NCI-H1092 (cell line): ENCODE results near the gene PLA2G2F.

Experiments
- DNase-seq: peaks from one replicate; lab custom pipeline; 2025; lab: John Stamatoyannopoulos, UW

Gene PLA2G2F

DNA sequence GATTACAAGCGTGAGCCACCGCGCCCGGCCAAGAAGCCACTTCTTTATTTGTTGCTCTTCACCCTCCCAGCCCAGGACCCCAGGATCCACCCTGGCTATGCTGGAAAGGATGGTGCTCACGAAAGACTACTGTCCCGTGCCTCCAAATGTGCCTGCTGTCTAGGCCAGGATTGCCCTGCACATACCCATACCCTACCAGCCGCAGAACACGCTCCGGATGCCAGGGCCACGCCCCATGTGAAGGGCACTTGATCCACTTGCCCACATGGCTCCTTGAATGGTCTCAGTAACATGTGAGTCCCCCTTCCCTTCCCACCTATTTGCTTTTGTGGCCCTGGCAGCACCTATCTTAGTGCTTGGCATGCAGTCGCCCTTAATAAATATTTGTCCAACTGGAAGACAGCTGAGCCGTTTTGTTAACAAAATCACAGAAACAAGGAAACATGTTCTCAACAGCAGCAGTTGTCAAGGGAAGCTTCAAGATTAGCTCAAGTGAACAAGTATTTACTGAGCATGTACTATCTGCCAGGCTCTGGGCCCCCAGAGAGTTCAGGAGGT lies 33.0 kb downstream of the PLA2G2F start:
- no peak for DNase-seq

DNA sequence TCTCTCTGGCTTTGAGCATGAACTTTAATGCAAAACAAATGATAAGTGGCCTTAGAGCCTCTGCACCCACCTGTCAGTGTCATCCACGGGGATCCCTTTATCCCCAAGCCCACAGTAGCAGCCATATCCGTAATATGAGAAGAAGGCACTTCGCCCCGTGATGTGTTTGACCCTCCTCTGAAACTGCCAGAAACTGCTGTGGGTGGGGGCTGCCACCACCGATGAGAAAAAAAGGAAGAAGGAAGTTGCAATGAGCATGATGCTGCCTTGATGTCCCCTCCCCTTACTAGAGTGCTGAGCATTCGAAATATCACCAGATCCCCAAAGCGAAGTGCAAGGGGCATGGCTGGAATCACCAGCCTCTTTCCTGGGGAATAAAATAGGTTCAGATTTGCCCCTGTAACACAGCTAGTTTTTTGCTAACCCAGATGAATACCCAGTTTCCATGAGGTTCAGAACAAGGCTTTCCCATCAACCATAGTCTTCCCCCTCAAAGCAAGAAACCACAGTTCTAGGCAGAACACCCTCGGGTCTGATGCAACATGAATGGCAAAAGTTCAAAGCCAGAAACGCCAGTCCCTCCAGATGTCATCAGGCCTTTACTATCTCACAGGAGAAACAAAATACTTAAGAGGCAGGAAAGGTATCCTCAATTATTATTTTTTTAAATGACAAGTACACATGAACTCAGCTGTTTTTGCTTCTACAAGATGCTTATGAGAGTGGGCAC lies 36.0 kb downstream of the PLA2G2F start:
- no peak for DNase-seq

- no peak for DNase-seq
These were observed 39.7 kb downstream of the PLA2G2F start for GRCh38 chr1:20178634-20179370.

DNA sequence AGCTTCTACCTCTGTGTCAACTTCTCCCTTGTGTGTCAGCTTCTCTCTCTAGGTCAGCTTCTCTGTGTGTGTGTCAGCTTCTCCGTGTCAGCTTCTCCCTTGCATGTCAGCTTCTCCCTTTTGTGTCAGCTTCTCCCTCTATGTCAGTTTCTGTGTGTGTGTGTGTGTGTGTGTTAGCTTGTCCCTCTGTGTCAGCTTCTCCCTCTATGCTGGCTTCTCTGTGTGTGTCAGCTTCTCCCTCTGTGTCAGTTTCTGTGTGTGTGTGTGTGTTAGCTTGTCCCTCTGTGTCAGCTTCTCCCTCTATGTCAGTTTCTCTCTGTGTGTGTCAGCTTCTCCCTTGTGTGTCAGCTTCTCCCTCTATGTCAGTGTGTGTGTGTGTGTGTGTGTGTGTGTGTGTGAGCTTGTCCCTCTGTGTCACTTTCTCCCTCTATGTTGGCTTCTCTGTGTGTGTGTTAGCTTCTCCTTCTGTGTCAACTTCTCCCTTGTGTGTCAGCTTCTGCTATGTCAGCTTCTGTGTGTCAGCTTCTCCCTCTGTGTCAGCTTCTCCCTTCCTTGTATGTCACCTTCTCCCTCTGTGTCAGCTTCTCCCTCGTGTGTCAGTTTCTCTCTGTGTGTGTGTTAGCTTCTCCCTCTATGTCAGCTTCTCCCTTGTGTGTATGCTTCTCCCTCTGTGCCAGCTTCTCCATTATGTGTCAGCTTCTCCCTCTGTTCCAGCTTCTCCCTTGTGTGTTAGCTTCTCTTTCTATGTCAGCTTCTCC lies 40.4 kb downstream of the PLA2G2F start:
- DNase-seq = no peak

GRCh38 chr1:20180129-20180843 lies 41.2 kb downstream of the PLA2G2F start:
- DNase-seq = no peak

GRCh38 chr1:20180844-20181207 lies 41.7 kb downstream of the PLA2G2F start:
- DNase-seq = no peak

- DNase-seq = no peak
These were observed 43.3 kb downstream of the PLA2G2F start for GRCh38 chr1:20182415-20182814.

- DNase-seq = no peak
These were observed 43.9 kb downstream of the PLA2G2F start for GRCh38 chr1:20183035-20183434.

GRCh38 chr1:20183616-20184271 lies 44.6 kb downstream of the PLA2G2F start:
- DNase-seq = no peak

DNA sequence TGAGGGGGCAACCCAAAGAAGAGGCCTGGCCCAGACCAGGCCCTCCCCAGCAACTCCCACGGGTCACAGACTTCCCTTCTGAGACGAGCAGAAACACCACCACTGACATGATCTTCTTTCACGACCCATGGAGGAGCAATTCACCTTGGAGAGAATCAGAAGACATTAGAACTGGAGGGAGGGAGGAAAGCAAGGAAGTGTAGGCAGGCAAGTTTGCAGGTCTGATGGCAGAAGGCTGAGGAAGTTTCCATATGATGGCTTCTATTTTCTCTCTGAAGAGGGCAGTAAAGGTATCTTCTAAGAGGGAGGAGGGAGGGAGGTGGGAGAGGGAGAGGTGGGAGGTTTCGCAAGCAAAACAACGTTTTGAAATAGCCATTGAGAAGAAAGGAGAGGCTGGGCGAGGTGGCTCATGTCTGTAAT lies 45.4 kb downstream of the PLA2G2F start:
- no peak for DNase-seq

DNA sequence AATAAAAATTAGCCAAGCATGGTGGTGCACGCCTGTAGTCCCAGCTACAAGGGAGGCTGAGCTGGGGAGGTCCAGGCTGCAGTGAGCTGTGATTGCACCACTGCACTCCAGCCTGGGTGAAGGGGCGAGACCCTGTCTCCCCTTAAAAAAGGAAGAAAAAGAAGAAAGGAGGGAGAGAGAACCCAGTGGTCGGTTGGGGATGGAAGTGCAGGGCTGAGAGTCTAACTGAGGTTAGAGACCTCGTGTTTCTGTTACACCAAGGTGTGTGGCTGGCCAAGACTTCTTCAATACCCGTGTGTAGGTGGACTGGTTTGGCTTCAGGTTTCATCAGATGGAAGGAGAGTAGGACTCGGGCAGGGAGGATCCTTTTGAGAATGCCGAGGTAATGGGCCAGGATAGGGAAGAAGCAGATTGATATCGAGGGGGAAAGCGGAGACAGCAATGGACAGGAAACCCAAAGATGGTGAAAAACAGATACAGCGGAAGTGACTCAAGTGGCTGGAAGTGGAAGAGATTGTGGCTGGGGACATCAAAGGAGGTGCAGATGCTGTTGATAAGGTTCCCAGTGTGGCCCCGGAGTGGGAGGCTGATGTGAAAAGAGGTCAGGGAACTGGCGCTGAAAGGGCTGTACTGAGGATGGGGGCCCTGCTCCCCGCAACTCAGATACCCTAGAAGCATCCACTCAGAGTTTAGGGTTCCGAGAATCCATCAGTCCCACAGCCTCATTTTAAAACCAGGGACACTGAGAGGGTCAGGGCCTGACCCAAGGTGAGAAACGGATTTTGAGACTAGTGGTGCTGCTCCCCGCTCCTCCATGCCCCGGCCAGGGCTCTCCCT lies 46.1 kb downstream of the PLA2G2F start:
- no peak for DNase-seq

DNA sequence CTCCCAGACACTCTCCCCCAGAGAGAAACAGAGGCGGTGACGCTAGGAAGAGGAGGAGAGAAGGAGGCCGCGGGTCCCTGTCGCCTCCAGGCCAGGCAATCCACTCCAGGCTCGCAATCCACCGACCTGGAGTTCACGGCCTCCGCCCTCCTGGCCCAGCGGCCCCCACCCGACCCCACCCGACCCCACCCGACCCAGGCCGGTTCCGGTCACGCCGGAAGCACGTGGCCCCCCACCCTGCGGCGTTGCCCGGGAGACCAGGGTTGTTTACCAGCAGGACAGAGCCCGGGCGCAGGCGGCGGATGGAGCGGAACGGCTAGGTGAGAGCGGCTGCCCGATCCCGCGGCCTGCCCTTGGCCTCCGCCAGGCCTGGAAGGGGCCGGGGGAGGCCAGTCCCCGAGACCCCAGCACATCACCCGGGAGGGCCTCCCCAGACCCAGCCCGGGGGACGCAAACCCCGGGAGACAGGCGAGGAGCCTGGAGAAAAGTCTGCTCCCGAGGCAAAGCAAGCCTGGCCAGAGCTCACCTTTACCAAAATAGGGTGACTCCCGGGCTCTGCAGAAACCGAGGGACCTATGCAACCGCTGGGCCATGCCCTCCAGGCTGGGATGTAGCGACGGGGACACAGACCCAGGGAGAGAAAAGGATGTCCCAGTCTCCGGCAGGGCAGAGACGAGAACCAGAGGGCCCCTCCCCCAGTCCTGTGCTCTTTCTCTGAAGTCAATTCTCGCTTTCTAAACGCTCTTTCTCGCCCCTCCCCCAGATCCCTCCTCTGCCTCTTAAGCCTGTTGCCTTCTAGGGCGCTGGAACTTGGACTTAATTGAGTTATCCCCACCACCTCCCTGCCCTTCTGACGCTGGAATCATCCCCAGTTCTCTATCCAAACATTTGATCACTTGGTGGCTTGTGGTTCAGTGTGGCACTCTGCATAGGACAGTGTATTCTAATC lies 47.0 kb downstream of the PLA2G2F start, which contains the start of the genes PLA2G2C and UBXN10:
Gene PLA2G2C, minus strand, starts transcription at position 685 of the 949 bp plus-strand sequence. CDS start 9,155 bp downstream, outside the sequence.
Gene UBXN10, plus strand, starts transcription at position 263 of the 949 bp plus-strand sequence. CDS start 4,466 bp downstream, outside the sequence.
- DNase-seq = peak; percentile 24

DNA sequence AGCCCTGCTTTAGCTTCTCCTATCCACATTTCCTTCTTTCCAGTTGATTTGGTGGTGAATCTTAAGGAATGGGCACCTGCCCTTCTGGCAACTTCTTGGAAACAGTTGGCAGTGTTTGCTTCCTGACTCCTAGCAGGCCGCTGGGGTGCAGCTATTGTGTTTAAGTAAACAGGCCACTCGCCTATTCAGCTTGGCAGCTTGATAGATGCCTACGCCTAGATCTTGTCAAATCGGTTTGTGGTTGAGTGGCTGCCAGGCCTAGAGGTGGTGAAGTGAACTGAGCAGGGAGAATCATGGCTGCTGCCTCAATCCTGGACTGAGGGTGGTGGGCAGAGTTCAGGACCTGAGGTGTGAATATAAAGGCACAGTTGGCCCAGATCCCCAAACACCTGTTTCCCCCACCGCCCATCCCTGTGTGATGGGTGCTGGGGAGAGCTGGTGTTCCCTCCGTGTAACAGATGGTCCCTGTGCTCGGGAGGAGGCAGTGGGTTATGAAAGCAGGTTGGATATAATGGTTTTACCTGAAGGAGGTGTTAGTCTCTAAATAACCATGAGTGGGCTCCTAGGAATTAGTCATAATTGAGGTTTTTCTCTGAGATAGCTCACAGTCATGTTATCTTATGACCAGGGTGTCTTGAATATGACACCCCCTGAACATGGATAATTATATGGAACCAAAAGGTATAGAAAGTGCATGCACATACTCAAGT lies 48.1 kb downstream of the PLA2G2F start:
- no peak for DNase-seq

DNA sequence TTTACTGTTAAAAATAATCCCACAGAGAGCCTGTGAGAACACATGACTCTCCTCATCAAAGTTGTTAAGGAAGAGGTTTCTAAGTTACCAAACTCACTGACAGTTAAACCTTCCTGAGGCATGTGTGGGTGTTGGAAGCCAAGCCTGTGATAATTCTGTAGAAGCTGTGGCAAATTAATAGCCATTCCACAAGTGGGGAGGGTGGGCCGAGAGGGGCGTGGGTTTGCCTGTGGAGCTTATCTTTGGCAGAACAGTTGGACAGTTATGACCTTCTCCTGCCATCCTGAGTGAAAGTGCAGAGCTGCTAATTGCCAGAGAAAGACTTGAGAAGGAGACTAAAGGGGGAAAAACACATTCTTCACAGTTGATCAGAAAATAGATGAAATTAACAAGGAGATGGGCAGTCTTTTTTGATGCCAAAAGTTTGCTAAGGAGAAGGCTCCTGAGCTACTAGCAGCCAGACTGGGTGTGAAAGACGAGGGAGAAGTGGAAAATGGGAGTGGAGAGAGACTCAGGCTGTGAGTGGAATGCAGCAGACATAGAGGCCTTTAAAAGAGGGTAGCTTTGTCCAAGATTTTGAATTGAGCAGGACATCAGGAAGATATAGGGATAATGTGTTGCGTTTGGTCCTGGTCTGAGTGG lies 48.8 kb downstream of the PLA2G2F start:
- no peak for DNase-seq

GRCh38 chr1:20188455-20188817 lies 49.3 kb downstream of the PLA2G2F start:
- no peak for DNase-seq

DNA sequence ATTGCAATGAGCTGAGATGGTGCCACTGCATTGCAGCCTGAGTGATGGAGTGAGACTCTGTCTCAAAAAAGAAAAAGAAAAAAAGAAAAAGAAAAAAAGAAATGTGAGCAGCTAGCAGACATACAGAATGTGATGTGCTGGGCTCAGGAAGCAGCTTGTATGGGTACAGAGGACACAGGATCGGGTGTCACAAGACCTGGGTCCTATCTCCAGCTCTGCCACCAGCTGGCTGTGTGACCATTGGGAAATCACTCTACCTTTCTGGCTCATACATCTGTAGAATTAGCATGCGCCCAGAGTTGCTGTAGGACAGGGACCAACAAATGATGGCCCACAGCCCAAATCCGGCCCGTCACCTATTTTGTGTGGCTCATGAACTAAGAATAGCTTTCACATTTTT lies 50.5 kb downstream of the PLA2G2F start:
- DNase-seq = no peak

GRCh38 chr1:20190256-20191160 lies 51.4 kb downstream of the PLA2G2F start:
- no peak for DNase-seq
